ENCODE results near the gene DNAH12. TPM values are rescaled to one million over a fixed set of nuclear protein-coding genes. Genes with fewer than 3 reads are reported as not detected.

Gene DNAH12
- total RNA-seq, 4 donors from 2014 or later: 0.27 TPM; not detected in 3

- Histone ChIP-seq H3K4me3 (no peak overlapping the region), H3K27ac (no peak overlapping the region), H3K9me3 (no peaks in the 10 kb centered on the region), H3K27me3 (no peaks in the 10 kb centered on the region), H3K4me1 (no peaks in the 10 kb centered on the region), H3K36me3 (peaks cover 3 to 54% of the 10 kb centered on the region in 2 donors)
- ATAC-seq: no peak
- no peak for TF ChIP-seq POLR2A (IDR thresholded peaks at IDR 0.05)
- TF ChIP-seq CTCF (IDR thresholded peaks at IDR 0.05): no peak
- TF ChIP-seq EP300 (IDR thresholded peaks at IDR 0.05): no peak
- no peak for TF ChIP-seq POLR2AphosphoS5 (IDR thresholded peaks at IDR 0.05)
- 93 to 100% methylated on average over 1 to 3 of the region's 6 CpGs for WGBS, 2 donors (ENCODE audit: low coverage in 1 of 2)
Measured at GRCh38 chr3:57274845-57275244, 269.3 kb downstream of the DNAH12 start.

DNA sequence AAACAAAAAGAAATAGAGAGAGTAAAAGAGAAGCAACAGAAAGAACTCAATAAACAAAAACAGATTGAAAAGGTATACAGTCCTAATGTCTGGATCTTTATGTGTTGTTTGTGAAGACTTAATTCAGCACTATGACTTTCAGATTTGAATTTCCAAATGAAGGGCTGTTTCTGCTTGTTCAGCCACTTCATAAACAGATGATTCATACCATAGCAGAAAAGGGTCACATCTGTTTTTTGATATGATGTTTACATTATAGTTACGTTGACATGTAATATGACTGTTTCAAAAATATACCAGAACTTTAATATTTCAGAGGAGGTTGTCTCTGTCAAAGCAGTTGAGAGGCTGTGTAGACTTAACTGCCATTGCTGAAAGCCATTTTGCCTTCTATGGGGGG lies 275.7 kb downstream of the DNAH12 start:
- no peak overlapping the region for H3K27ac ChIP-seq
- WGBS, 2 donors (ENCODE audit: low coverage in 1 of 2): 20 to 71% methylated on average over 1 of the region's 1 CpG
- H3K4me3 ChIP-seq: no peak overlapping the region
- H3K4me1 ChIP-seq: no peaks in the 10 kb centered on the region
- no peaks in the 10 kb centered on the region for H3K9me3 ChIP-seq
- TF ChIP-seq POLR2AphosphoS5 (IDR thresholded peaks at IDR 0.05) (no peak), CTCF (IDR thresholded peaks at IDR 0.05) (no peak), POLR2A (IDR thresholded peaks at IDR 0.05) (no peak), EP300 (IDR thresholded peaks at IDR 0.05) (no peak)
- no peak for ATAC-seq
- no peaks in the 10 kb centered on the region for H3K27me3 ChIP-seq
- peaks cover 3 to 93% of the 10 kb centered on the region in 2 donors for H3K36me3 ChIP-seq

- no peak overlapping the region for H3K4me3 ChIP-seq
- H3K36me3 ChIP-seq: peaks cover 0 to 98% of the 10 kb centered on the region in 2 donors
- H3K4me1 ChIP-seq: no peaks in the 10 kb centered on the region
- no peak overlapping the region for H3K27ac ChIP-seq
- no peaks in the 10 kb centered on the region for H3K9me3 ChIP-seq
- no peak for ATAC-seq
- no peaks in the 10 kb centered on the region for H3K27me3 ChIP-seq
- 86 to 96% methylated on average over 2 to 3 of the region's 3 CpGs for WGBS, 2 donors (ENCODE audit: low coverage in 1 of 2)
- TF ChIP-seq EP300 (IDR thresholded peaks at IDR 0.05): no peak
- TF ChIP-seq POLR2AphosphoS5 (IDR thresholded peaks at IDR 0.05): no peak
- no peak for TF ChIP-seq POLR2A (IDR thresholded peaks at IDR 0.05)
- no peak for TF ChIP-seq CTCF (IDR thresholded peaks at IDR 0.05)
Measured at GRCh38 chr3:57261929-57262328, 282.2 kb downstream of the DNAH12 start.

GRCh38 chr3:57261119-57261518 lies 283.0 kb downstream of the DNAH12 start:
- TF ChIP-seq CTCF (IDR thresholded peaks at IDR 0.05): no peak
- TF ChIP-seq POLR2A (IDR thresholded peaks at IDR 0.05): no peak
- no peak for TF ChIP-seq POLR2AphosphoS5 (IDR thresholded peaks at IDR 0.05)
- no peak for TF ChIP-seq EP300 (IDR thresholded peaks at IDR 0.05)
- Histone ChIP-seq H3K9me3 (no peaks in the 10 kb centered on the region), H3K4me1 (no peaks in the 10 kb centered on the region), H3K27ac (no peak overlapping the region), H3K27me3 (no peaks in the 10 kb centered on the region), H3K36me3 (peaks cover 0 to 93% of the 10 kb centered on the region in 2 donors), H3K4me3 (no peak overlapping the region)
- ATAC-seq: no peak
- WGBS, 2 donors (ENCODE audit: low coverage in 1 of 2): 83 to 92% methylated on average over 4 of the region's 4 CpGs

DNA sequence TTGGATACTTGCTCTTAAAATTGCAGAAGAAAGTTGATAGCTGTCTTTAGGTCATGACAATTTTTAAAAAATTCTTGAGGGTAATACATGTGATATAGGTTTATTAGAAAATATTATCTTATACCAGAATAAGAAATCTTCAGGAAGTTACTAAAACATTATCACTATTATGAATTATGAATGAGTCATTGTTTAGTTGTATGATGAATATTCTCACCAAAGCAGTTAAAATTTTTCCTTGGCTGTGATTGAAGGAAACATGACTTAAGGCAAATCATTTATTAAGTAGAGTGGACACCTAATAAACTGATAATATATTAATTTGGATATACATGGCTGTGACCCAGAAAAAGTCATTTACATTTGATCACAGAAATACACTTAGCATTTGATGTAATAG lies 286.5 kb downstream of the DNAH12 start:
- Histone ChIP-seq H3K4me3 (no peak overlapping the region), H3K9me3 (no peaks in the 10 kb centered on the region), H3K27ac (no peak overlapping the region), H3K4me1 (no peaks in the 10 kb centered on the region), H3K36me3 (peaks cover 0 to 84% of the 10 kb centered on the region in 2 donors), H3K27me3 (no peaks in the 10 kb centered on the region)
- TF ChIP-seq POLR2AphosphoS5 (IDR thresholded peaks at IDR 0.05) (no peak), POLR2A (IDR thresholded peaks at IDR 0.05) (no peak), EP300 (IDR thresholded peaks at IDR 0.05) (no peak), CTCF (IDR thresholded peaks at IDR 0.05) (no peak)
- no peak for ATAC-seq

Data from gastroesophageal sphincter (tissue), 4 donors.